K562 (cell line): ENCODE measurements around the gene ASZ1. TPM values are rescaled to one million over a fixed set of nuclear protein-coding genes. Genes with fewer than 3 reads are reported as not detected.

Experiments
- ATAC-seq: fragments of 200-7000 bp; cut with Tn5 transposase; 3 replicates; pipeline ENCODE4 v1.9.1; 2020; ENCODE audit warnings: moderate library complexity
- BruUV-seq: library from RNA; stranded (reverse); fragments of 400-500 nt; replicated peaks from 2 replicates; lab custom pipeline; 2021; lab: Mats Ljungman, UMichigan
- CTCF ChIA-PET: fragments of 300-600 bp; formaldehyde crosslinking; extraction: SDS; loops from one replicate; lab custom pipeline; 2021; ENCODE audit warnings: low intra/inter-chr PET ratio; lab: Yijun Ruan, JAX
- POLR2A ChIA-PET: fragments of 300-600, 350-650 bp; sonication (Branson Sonifier 250); formaldehyde crosslinking; extraction: SDS; loops from one replicate; lab custom pipeline; 2021; ENCODE audit warnings: antibody characterized with exemption, inconsistent platforms; lab: Yijun Ruan, JAX
- DNase-seq, 4 experiments: peaks; one replicate each; pipeline versions ENCODE4 v3.0.0 to v3.0.0-alpha.2; 2011 to 2018; ENCODE audit warnings: low spot score in 3 of 4, mixed read lengths in 3 of 4; ENCODE audit errors: extremely low read depth in 1 of 4
- FAIRE-seq: peaks from 2 replicates; lab custom pipeline; 2011; peaks lifted over from hg19 to GRCh38; lab: Jason Lieb, UNC
- H2AFZ ChIP-seq: 2 replicates; pipeline ENCODE4 v1.6.0; 2011; ENCODE audit warnings: low read depth, low read length, control low read depth, inconsistent platforms
- H3K27ac ChIP-seq: fragments of 200-600 bp; 3 replicates; pipeline ENCODE4 v1.8.0; 2011; ENCODE audit warnings: low read depth, mild to moderate bottlenecking, control low read depth, inconsistent platforms, low read length, moderate library complexity, mixed read lengths; ENCODE audit errors: extremely low read depth
- H3K27me3 ChIP-seq, 2 experiments: fragments of 300-600 bp in 1 of 2; 2 replicates in 1 of 2; 3 replicates in 1 of 2; pipeline versions ENCODE4 v1.6.0 to v1.8.0; 2011; ENCODE audit warnings: inconsistent platforms in 2 of 2, low read length in 2 of 2, mild to moderate bottlenecking in 1 of 2, mixed read lengths in 1 of 2, moderate library complexity in 1 of 2; ENCODE audit not compliant: control insufficient read depth in 2 of 2, insufficient read depth in 2 of 2
- H3K36me3 ChIP-seq: fragments of 300-600 bp; 3 replicates; pipeline ENCODE4 v1.8.0; 2011; ENCODE audit warnings: mild to moderate bottlenecking, low read length, inconsistent platforms; ENCODE audit not compliant: control insufficient read depth, insufficient read depth
- H3K4me1 ChIP-seq, 2 experiments: fragments of 200-600 bp in 1 of 2; replicated peaks in 1 of 2; 2 replicates in 1 of 2; 3 replicates in 1 of 2; pipeline versions ENCODE4 v1.5.1 to v1.8.0; 2011; ENCODE audit warnings: inconsistent platforms in 2 of 2, low read length in 2 of 2, mild to moderate bottlenecking in 1 of 2, mixed read lengths in 1 of 2, moderate library complexity in 1 of 2; ENCODE audit not compliant: control insufficient read depth in 2 of 2, insufficient read depth in 2 of 2
- H3K4me2 ChIP-seq: 2 replicates; pipeline ENCODE4 v1.6.1; 2011; ENCODE audit warnings: low read length, control low read depth, inconsistent platforms, mixed read lengths; ENCODE audit not compliant: insufficient read depth
- H3K4me3 ChIP-seq: fragments of 200-600 bp; sonication (generic), shearing (Covaris generic); 2 replicates; pipeline ENCODE4 v1.5.1; 2016; ENCODE audit warnings: control low read depth, inconsistent platforms
- H3K79me2 ChIP-seq: fragments of 200-600 bp; 3 replicates; pipeline ENCODE4 v1.8.0; 2011; ENCODE audit warnings: low read length, inconsistent platforms; ENCODE audit not compliant: control insufficient read depth, insufficient read depth
- H3K9ac ChIP-seq, 2 experiments: 2 replicates each; pipeline versions ENCODE4 v1.6.0 to v1.6.1; 2011; ENCODE audit warnings: low read depth in 2 of 2, low read length in 2 of 2, control low read depth in 1 of 2, inconsistent platforms in 1 of 2, mild to moderate bottlenecking in 1 of 2, mixed read lengths in 1 of 2; ENCODE audit not compliant: insufficient read depth in 1 of 2
- H3K9me1 ChIP-seq: one replicate; pipeline ENCODE4 v1.6.0; 2011; ENCODE audit warnings: inconsistent platforms, mild to moderate bottlenecking, low read length, moderate library complexity; ENCODE audit not compliant: control insufficient read depth, insufficient read depth
- H3K9me3 ChIP-seq: replicated peaks from 2 replicates; pipeline ENCODE4 v1.5.1; 2011; ENCODE audit warnings: low read depth, low read length, inconsistent platforms; ENCODE audit not compliant: control insufficient read depth, insufficient read depth
- H4K20me1 ChIP-seq: replicated peaks from 2 replicates; pipeline ENCODE4 v1.6.1; 2011; ENCODE audit warnings: low read length, inconsistent platforms, mixed read lengths; ENCODE audit not compliant: control insufficient read depth, insufficient read depth
- ARNT ChIP-seq, 2 experiments: fragments of 450-650 bp; IDR thresholded peaks; 2 replicates each; pipeline ENCODE4 v1.6.1; 2016; ENCODE audit warnings: mild to moderate bottlenecking in 1 of 2
- ATF6 ChIP-seq: sonication (generic); formaldehyde crosslinking; IDR thresholded peaks from 2 replicates; pipeline ENCODE4 v1.4.0; 2020; ENCODE audit warnings: mild to moderate bottlenecking, missing genetic modification reagents
- CHD2 ChIP-seq: IDR thresholded peaks from 2 replicates; pipeline ENCODE4 v1.6.1; 2011; ENCODE audit warnings: low read depth, low read length
- COPS2 ChIP-seq: fragments of 450-650 bp; conservative IDR thresholded peaks from 2 replicates; pipeline ENCODE4 v1.6.1; 2016; ENCODE audit warnings: mild to moderate bottlenecking, moderate library complexity
- GTF2F1 ChIP-seq: IDR thresholded peaks from 2 replicates; pipeline ENCODE4 v1.6.1; 2011; ENCODE audit warnings: low read depth, low read length, improper control_type of control experiment
- HLTF ChIP-seq: fragments of 450-650 bp; IDR thresholded peaks from 2 replicates; pipeline ENCODE4 v1.6.1; 2016
- KAT2B ChIP-seq: IDR thresholded peaks from one replicate; pipeline ENCODE4 v1.6.1; 2012; ENCODE audit warnings: low read depth, mild to moderate bottlenecking, control low read depth, inconsistent platforms, low read length, moderate library complexity
- NFIX ChIP-seq: fragments of 250-450 bp; sonication (Bioruptor Pico); IDR thresholded peaks from 2 replicates; pipeline ENCODE4 v1.4.0; 2020; ENCODE audit warnings: low read depth, mild to moderate bottlenecking, moderate library complexity
- RB1 ChIP-seq: fragments of 450-650 bp; IDR thresholded peaks from 2 replicates; pipeline ENCODE4 v1.6.1; 2017; ENCODE audit warnings: low read depth, mild to moderate bottlenecking
- RBM25 ChIP-seq: fragments of 200-400 bp; formaldehyde crosslinking; IDR thresholded peaks from 2 replicates; pipeline ENCODE4 v1.6.1; 2018; ENCODE audit warnings: low read length, low read depth, moderate library complexity; ENCODE audit not compliant: severe bottlenecking
- STAT5A ChIP-seq: IDR thresholded peaks from 2 replicates; pipeline ENCODE4 v1.6.1; 2012; ENCODE audit warnings: low read length, inconsistent platforms, borderline replicate concordance
- ZBTB43 ChIP-seq: sonication (generic); formaldehyde crosslinking; IDR thresholded peaks from 2 replicates; pipeline ENCODE4 v1.8.0; 2023; ENCODE audit warnings: mild to moderate bottlenecking, missing genetic modification reagents
- ZNF146 ChIP-seq: IDR thresholded peaks from one replicate; pipeline ENCODE4 v1.6.1; 2018; ENCODE audit warnings: missing compliant biosample characterization; ENCODE audit not compliant: unreplicated experiment
- ZNF764 ChIP-seq: fragments of 250-450 bp; sonication (Bioruptor Pico); IDR thresholded peaks from 2 replicates; pipeline ENCODE4 v1.4.0; 2020; ENCODE audit warnings: low read depth, mild to moderate bottlenecking, moderate library complexity
- ZZZ3 ChIP-seq: fragments of 450-650 bp; IDR thresholded peaks from 2 replicates; pipeline ENCODE4 v1.6.1; 2016; ENCODE audit warnings: antibody characterized with exemption, mild to moderate bottlenecking, moderate library complexity
- WGBS: fragments of 100-300 bp; shearing (Covaris generic); methylation state at CpG from one replicate; pipeline ENCODE4 v1.1.6; 2016; ENCODE audit warnings: low coverage, mixed read lengths; ENCODE audit not compliant: insufficient coverage; ENCODE audit errors: missing lambda C conversion rate; 5-methylcytosine and 5-hydroxymethylcytosine counted together
- in situ Hi-C: fragments of 300-500 bp; cut with MboI; formaldehyde crosslinking; loops from 4 replicates; pipeline ENCODE4 v1.15.0; 2018; ENCODE audit warnings: inconsistent platforms, mixed read lengths
- intact Hi-C: fragments of 100-400 bp; cut with micrococcal nuclease; formaldehyde crosslinking; loops from 2 replicates; pipeline ENCODE4 v1.14.2; 2022
- polyA plus RNA-seq, 8 experiments: library from polyadenylated mRNA; depleted of rRNA in 4 of 8; stranded (reverse) in 5 of 8; unstranded in 3 of 8; fragments of >200 nt; fragmentation: Nextera tagmentation in 2 of 8; fragmentation: Illumina TruSeq in 1 of 8; extraction: Ambion mirVana in 2 of 8; extraction: Trizol in 1 of 8; gene quantifications; 2 replicates each; pipeline versions ENCODE4 v1.2.1 to v1.2.3, GENCODE V29; 2011 to 2014; ENCODE audit warnings: inconsistent platforms in 1 of 8, missing spikeins in 1 of 8
- total RNA-seq, 7 experiments: library from RNA; depleted of rRNA in 6 of 7; stranded (reverse); fragments of >200 nt in 6 of 7; fragmentation: Illumina TruSeq in 2 of 7; extraction: Trizol in 2 of 7; gene quantifications; 2 replicates each; pipeline versions ENCODE4 v1.2.1 to v1.2.3, GENCODE V29; 2011 to 2021; ENCODE audit warnings: low replicate concordance in 1 of 7

ASZ1 gene
- total and polyA plus RNA-seq, 9 of the 15 experiments (the other 6 are each of a cell fraction or from before 2014, with no cell fraction given): not detected

GRCh38 chr7:117389871-117390270 is 37.4 kb downstream of the ASZ1 start:
- Histone ChIP-seq H3K9me1 (no peaks in the 10 kb centered on the region), H3K9ac (no peak overlapping the region), H3K4me1 (no peaks in the 10 kb centered on the region), H3K9me3 (no peaks in the 10 kb centered on the region), H3K27ac (no peak overlapping the region), H3K4me2 (no peak overlapping the region), H3K79me2 (no peaks in the 10 kb centered on the region), H3K4me3 (no peak overlapping the region), H3K36me3 (no peaks in the 10 kb centered on the region), H2AFZ (no peak overlapping the region), H3K27me3 (no peaks in the 10 kb centered on the region), H4K20me1 (no peaks in the 10 kb centered on the region)
- ChIA-PET POLR2A (no interaction called here), CTCF (no interaction called here)
- no peak for DNase-seq
- peak; percentile 43 for TF ChIP-seq RBM25
- no peak for TF ChIP-seq GTF2F1
- TF ChIP-seq ZNF146 (CRISPR knock-in tag): peak; percentile 84
- no peak for TF ChIP-seq NFIX (CRISPR knock-in tag)
- no peak for ATAC-seq
- in situ Hi-C loops: no loop called here
- no TSS peak for BruUV-seq
- no peak for FAIRE-seq
- intact Hi-C loops: no loop called here
- WGBS: 20% methylated on average over 3 of the region's 3 CpGs

DNA sequence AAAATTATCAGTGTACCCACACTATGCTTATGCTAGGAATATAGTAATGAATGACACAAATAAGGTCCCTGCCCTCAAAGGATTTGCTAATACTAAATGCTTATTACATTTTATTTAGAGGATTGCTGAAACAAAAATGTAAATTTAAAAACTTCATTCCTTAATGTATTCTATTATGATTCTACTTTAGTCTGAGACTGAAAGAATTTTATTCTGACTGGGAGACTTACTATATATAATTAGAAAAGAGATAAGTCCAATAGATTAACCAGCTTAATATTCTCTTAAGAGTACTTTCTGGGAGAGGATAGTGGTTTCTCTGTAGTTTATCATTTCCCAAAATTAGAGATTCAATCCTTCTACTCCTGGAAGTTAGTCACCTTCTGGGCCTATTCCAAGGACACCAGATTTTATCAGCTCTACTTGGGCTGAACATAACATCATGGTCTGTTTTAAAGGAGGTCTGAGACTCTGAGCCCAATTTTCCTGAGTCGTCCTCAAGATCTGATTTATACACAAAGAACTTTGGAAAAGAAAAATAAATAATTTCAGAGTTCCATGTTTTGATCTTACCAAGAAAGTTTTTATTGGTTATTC is 41.1 kb downstream of the ASZ1 start:
- Histone ChIP-seq H3K36me3 (no peaks in the 10 kb centered on the region), H4K20me1 (no peaks in the 10 kb centered on the region), H3K4me1 (no peaks in the 10 kb centered on the region), H3K27me3 (no peaks in the 10 kb centered on the region), H3K79me2 (no peaks in the 10 kb centered on the region), H3K9me1 (no peaks in the 10 kb centered on the region), H3K9me3 (no peaks in the 10 kb centered on the region), H3K9ac (no peak overlapping the region), H3K27ac (no peak overlapping the region), H3K4me2 (no peak overlapping the region), H3K4me3 (no peak overlapping the region), H2AFZ (no peak overlapping the region)
- intact Hi-C loops: no loop called here
- no peak for TF ChIP-seq ZZZ3
- no peak for TF ChIP-seq CHD2
- no peak for TF ChIP-seq STAT5A
- no peak for TF ChIP-seq ZBTB43 (CRISPR knock-in tag)
- TF ChIP-seq RB1: no peak
- no peak for TF ChIP-seq HLTF
- no peak for TF ChIP-seq KAT2B
- TF ChIP-seq ZNF764 (CRISPR knock-in tag): no peak
- no peak for TF ChIP-seq ARNT (IDR thresholded peaks at IDR 0.05)
- TF ChIP-seq COPS2: no peak
- no peak for TF ChIP-seq ATF6
- DNase-seq (no peak), FAIRE-seq (no peak), ATAC-seq (no peak)
- WGBS: 0% methylated on average over 1 of the region's 1 CpG
- BruUV-seq: no TSS peak
- in situ Hi-C loops: no loop called here
- POLR2A ChIA-PET: no interaction called here
- CTCF ChIA-PET: interaction anchor here (0.5 to 1.1 kb wide), 3 partner anchors 574 to 794 kb away, joined by 3 to 4 read pairs (median 3); no protein-coding TSS in a partner anchor
